GM19395 (cell line): ENCODE data around the gene GRM7.

Experiments used
- ATAC-seq: cut with Tn5 transposase; IDR thresholded peaks from one replicate; pipeline ENCODE4 v1.9.1; 2021; ENCODE audit warnings: mild to moderate bottlenecking, moderate library complexity; ENCODE audit not compliant: unreplicated experiment

Gene GRM7

GRCh38 chr3:7215706-7216105 is 354.8 kb downstream of the GRM7 start:
- no peak for ATAC-seq

- no peak for ATAC-seq
These were observed 365.5 kb downstream of the GRM7 start for GRCh38 chr3:7226393-7226792.

GRCh38 chr3:7238565-7239295 is 377.8 kb downstream of the GRM7 start:
- ATAC-seq: no peak

GRCh38 chr3:7241584-7242302 is 380.8 kb downstream of the GRM7 start:
- no peak for ATAC-seq

- no peak for ATAC-seq
These were observed 381.4 kb downstream of the GRM7 start for GRCh38 chr3:7242303-7242635.

- no peak for ATAC-seq
These were observed 388.7 kb downstream of the GRM7 start for GRCh38 chr3:7249493-7250076.

- no peak for ATAC-seq
These were observed 393.3 kb downstream of the GRM7 start for GRCh38 chr3:7254251-7254650.

GRCh38 chr3:7260975-7261374 is 400.1 kb downstream of the GRM7 start:
- no peak for ATAC-seq

- ATAC-seq: no peak
These were observed 402.7 kb downstream of the GRM7 start for GRCh38 chr3:7263347-7264195.

- ATAC-seq: no peak
These were observed 403.2 kb downstream of the GRM7 start for GRCh38 chr3:7264196-7264526.

GRCh38 chr3:7265736-7266135 is 404.8 kb downstream of the GRM7 start:
- ATAC-seq: no peak

GRCh38 chr3:7266551-7266950 is 405.6 kb downstream of the GRM7 start:
- ATAC-seq: no peak

GRCh38 chr3:7270731-7271130 is 409.8 kb downstream of the GRM7 start:
- ATAC-seq: no peak

- no peak for ATAC-seq
These were observed 410.7 kb downstream of the GRM7 start for GRCh38 chr3:7271631-7272030.

GRCh38 chr3:7272203-7272602 is 411.3 kb downstream of the GRM7 start:
- no peak for ATAC-seq

- ATAC-seq: no peak
These were observed 414.5 kb downstream of the GRM7 start for GRCh38 chr3:7275396-7275795.

- no peak for ATAC-seq
These were observed 419.4 kb downstream of the GRM7 start for GRCh38 chr3:7280318-7280717.

- ATAC-seq: no peak
These were observed 422.1 kb downstream of the GRM7 start for GRCh38 chr3:7282988-7283387.

GRCh38 chr3:7285505-7285904 is 424.6 kb downstream of the GRM7 start:
- ATAC-seq: no peak

GRCh38 chr3:7288133-7288532 is 427.2 kb downstream of the GRM7 start:
- ATAC-seq: no peak

GRCh38 chr3:7289121-7289520 is 428.2 kb downstream of the GRM7 start:
- ATAC-seq: no peak
